HepG2 (cell line): ENCODE results near the gene STK11. TPM values are rescaled to one million over a fixed set of nuclear protein-coding genes. Genes with fewer than 3 reads are reported as not detected.
A peak's percentile ranks its signal among the peaks of the same experiment; 100 is the strongest.

ENCODE experiments used
- AGO1 ChIP-seq: fragments of 200-400 bp; formaldehyde crosslinking; IDR thresholded peaks from 2 replicates; pipeline ENCODE4 v1.6.1; 2017; ENCODE audit warnings: mild to moderate bottlenecking, low read depth, low read length, moderate library complexity; ENCODE audit not compliant: poor library complexity, severe bottlenecking
- BHLHE40 ChIP-seq: IDR thresholded peaks from 2 replicates; pipeline ENCODE4 v1.6.1; 2011; ENCODE audit warnings: low read length, improper control_type of control experiment
- E2F2 ChIP-seq: sonication (generic); formaldehyde crosslinking; IDR thresholded peaks from 2 replicates; pipeline ENCODE4 v1.4.0; 2020; ENCODE audit warnings: missing genetic modification reagents, borderline replicate concordance
- GLMP ChIP-seq: sonication (generic); formaldehyde crosslinking; IDR thresholded peaks from 2 replicates; pipeline ENCODE4 v1.9.0; 2021; ENCODE audit warnings: missing genetic modification reagents, mild to moderate bottlenecking, borderline replicate concordance
- MAF1 ChIP-seq: sonication (generic); formaldehyde crosslinking; IDR thresholded peaks from 2 replicates; pipeline ENCODE4 v1.5.0; 2020; ENCODE audit warnings: missing genetic modification reagents, borderline replicate concordance
- MYPOP ChIP-seq: sonication (generic); formaldehyde crosslinking; IDR thresholded peaks from 2 replicates; pipeline ENCODE4 v1.8.1; 2023; ENCODE audit warnings: mild to moderate bottlenecking, moderate library complexity, missing genetic modification reagents
- NCOA1 ChIP-seq: sonication (generic); formaldehyde crosslinking; IDR thresholded peaks from 2 replicates; pipeline ENCODE4 v1.9.0; 2021; ENCODE audit warnings: missing genetic modification reagents
- NR2F1 ChIP-seq, 2 experiments: fragments of 450-650 bp in 1 of 2; formaldehyde crosslinking in 1 of 2; IDR thresholded peaks; 2 replicates each; pipeline versions ENCODE4 v1.5.0 to v1.6.1; 2016 to 2020; ENCODE audit warnings: mild to moderate bottlenecking in 1 of 2, missing compliant biosample characterization in 1 of 2, missing genetic modification reagents in 1 of 2, moderate library complexity in 1 of 2
- NR2F2 ChIP-seq: IDR thresholded peaks from 2 replicates; pipeline ENCODE4 v1.6.1; 2012; ENCODE audit warnings: low read depth, inconsistent platforms, borderline replicate concordance
- SOX13 ChIP-seq, 3 experiments: fragments of 450-650 bp in 1 of 3; sonication (generic) in 1 of 3; formaldehyde crosslinking in 1 of 3; IDR thresholded peaks in 2 of 3; conservative IDR thresholded peaks in 1 of 3; 2 replicates each; pipeline versions ENCODE4 v1.5.0 to v1.6.1; 2016 to 2020; ENCODE audit warnings: antibody characterized with exemption in 1 of 3, mild to moderate bottlenecking in 1 of 3, missing compliant biosample characterization in 1 of 3, missing genetic modification reagents in 1 of 3, moderate library complexity in 1 of 3
- TAF1 ChIP-seq: sonication (generic); formaldehyde crosslinking; IDR thresholded peaks from 2 replicates; pipeline ENCODE4 v1.4.0; 2020; ENCODE audit warnings: missing genetic modification reagents
- TRAFD1 ChIP-seq: sonication (generic); formaldehyde crosslinking; IDR thresholded peaks from 2 replicates; pipeline ENCODE4 v1.5.1; 2020; ENCODE audit warnings: missing genetic modification reagents, mild to moderate bottlenecking, borderline replicate concordance
- ZNF3 ChIP-seq: IDR thresholded peaks from 2 replicates; pipeline ENCODE4 v1.7.0; 2017; ENCODE audit warnings: inconsistent platforms
- ZNF569 ChIP-seq: sonication (generic); formaldehyde crosslinking; IDR thresholded peaks from 2 replicates; pipeline ENCODE4 v1.5.0; 2020; ENCODE audit warnings: mild to moderate bottlenecking, missing genetic modification reagents, moderate library complexity, borderline replicate concordance
- ZNF704 ChIP-seq: sonication (generic); formaldehyde crosslinking; IDR thresholded peaks from 2 replicates; pipeline ENCODE4 v1.8.1; 2023; ENCODE audit warnings: mild to moderate bottlenecking, inconsistent platforms, moderate library complexity, missing genetic modification reagents, borderline replicate concordance
- polyA plus RNA-seq, 8 experiments: library from polyadenylated mRNA; depleted of rRNA in 3 of 8; stranded (reverse) in 7 of 8; unstranded in 1 of 8; fragments of >200 nt; fragmentation: Illumina TruSeq in 4 of 8; extraction: Trizol in 4 of 8; gene quantifications; 2 replicates each; pipeline versions ENCODE4 v1.2.1 to v1.2.3, GENCODE V29; 2011 to 2016; ENCODE audit warnings: low read depth in 4 of 8, missing spikeins in 1 of 8, mixed read lengths in 1 of 8; ENCODE audit not compliant: insufficient read depth in 1 of 8
- total RNA-seq, 5 experiments: library from RNA; depleted of rRNA; stranded (reverse); fragments of >200 nt; fragmentation: Illumina TruSeq; extraction: Trizol; gene quantifications; 2 replicates each; pipeline ENCODE4 v1.2.3, GENCODE V29; 2016; ENCODE audit warnings: low read depth in 1 of 5

Gene STK11
- total and polyA plus RNA-seq, 2 of the 13 experiments (the other 11 are each of a cell fraction or from before 2014, with no cell fraction given), result 27.5 to 43.6 TPM

- TF ChIP-seq GLMP (CRISPR knock-in tag) (no peak), AGO1 (peak; percentile 32), E2F2 (CRISPR knock-in tag) (no peak), MYPOP (CRISPR knock-in tag) (no peak), ZNF704 (CRISPR knock-in tag) (no peak), ZNF569 (CRISPR knock-in tag) (no peak), BHLHE40 (no peak), NCOA1 (CRISPR knock-in tag) (peak; percentile 85), MAF1 (CRISPR knock-in tag) (no peak), NR2F1 (CRISPR knock-in tag; IDR thresholded peaks at IDR 0.05) (peak; percentile 54 to 74; a peak in 1 of 4 replicates), ZNF3 (CRISPR knock-in tag) (no peak), NR2F2 (peak; percentile 90; the same call in 1 of the 2 replicates), SOX13 (IDR thresholded peaks at IDR 0.05) (peak; percentile 58; the same call in 1 of the 2 replicates), SOX13 (CRISPR knock-in tag; conservative IDR thresholded peaks at IDR 0.05 in 1 of 2, IDR thresholded peaks at IDR 0.05 in 1 of 2) (peak; percentile 76 to 91), TRAFD1 (no peak), TAF1 (CRISPR knock-in tag) (no peak)
Observed at GRCh38 chr19:1253514-1254080, 48.0 kb downstream of the STK11 start (continued).
